Natural killer cell (primary cell): ENCODE results near the gene LRRC57. TPM values are rescaled to one million over a fixed set of nuclear protein-coding genes. Genes with fewer than 3 reads are reported as not detected.

Experiments
- ATAC-seq, 3 donors: fragments of 150-1000 bp in 2 of 3; fragments of 200-7000 bp in 1 of 3; cut with Tn5 transposase; 1 replicate in 1 of 3; 2 replicates in 2 of 3; pipeline ENCODE4 v1.10.0; 2021; ENCODE audit warnings: mild to moderate bottlenecking in 2 of 3, moderate library complexity in 2 of 3
- DNase-seq, 2 donors: peaks; one replicate each; pipeline versions ENCODE4 v3.0.0 to v3.0.0-alpha.2; 2013 to 2021; ENCODE audit warnings: mixed read lengths in 1 of 2
- H3K27ac ChIP-seq: one replicate; pipeline ENCODE4 v1.5.1; 2013; ENCODE audit warnings: mild to moderate bottlenecking, low read length
- H3K27me3 ChIP-seq: one replicate; pipeline ENCODE4 v1.6.1; 2013; ENCODE audit warnings: low read length; ENCODE audit not compliant: control insufficient read depth, insufficient read depth
- H3K36me3 ChIP-seq: one replicate; pipeline ENCODE4 v1.6.1; 2013; ENCODE audit warnings: low read length; ENCODE audit not compliant: control insufficient read depth, insufficient read depth
- H3K4me1 ChIP-seq: one replicate; pipeline ENCODE4 v1.6.1; 2013; ENCODE audit warnings: low read length; ENCODE audit not compliant: control insufficient read depth, insufficient read depth
- H3K4me3 ChIP-seq: one replicate; pipeline ENCODE4 v1.5.1; 2013; ENCODE audit warnings: low read length
- H3K9me3 ChIP-seq: one replicate; pipeline ENCODE4 v1.6.1; 2013; ENCODE audit warnings: low read length; ENCODE audit not compliant: control insufficient read depth, insufficient read depth
- H3K27ac Mint-ChIP-seq, 2 donors: one replicate each; pipeline ENCODE4 v1.8.0; 2022; ENCODE audit warnings: mild to moderate bottlenecking in 2 of 2, mixed read lengths in 2 of 2, moderate library complexity in 1 of 2
- H3K27me3 Mint-ChIP-seq, 2 donors: one replicate each; pipeline ENCODE4 v1.8.0; 2022; ENCODE audit warnings: low read depth in 2 of 2, mixed read lengths in 2 of 2
- H3K36me3 Mint-ChIP-seq: one replicate; pipeline ENCODE4 v1.8.0; 2022; ENCODE audit warnings: mixed read lengths
- H3K4me1 Mint-ChIP-seq, 2 donors: one replicate each; pipeline ENCODE4 v1.8.0; 2022; ENCODE audit warnings: mixed read lengths in 2 of 2
- H3K4me3 Mint-ChIP-seq: one replicate; pipeline ENCODE4 v1.8.0; 2022; ENCODE audit warnings: mild to moderate bottlenecking, moderate library complexity, mixed read lengths
- H3K9me3 Mint-ChIP-seq, 2 donors: one replicate each; pipeline ENCODE4 v1.8.0; 2022; ENCODE audit warnings: mixed read lengths in 2 of 2
- CTCF ChIP-seq: fragments of 200-600 bp; IDR thresholded peaks from one replicate; pipeline ENCODE4 v1.8.0; 2022; ENCODE audit warnings: antibody characterized with exemption
- WGBS: methylation state at CpG from one replicate; pipeline ENCODE4 v1.1.7; 2013; ENCODE audit warnings: missing lambda C conversion rate; ENCODE audit not compliant: insufficient coverage; 5-methylcytosine and 5-hydroxymethylcytosine counted together
- intact Hi-C: fragments of 100-400 bp; cut with micrococcal nuclease; formaldehyde crosslinking; loops from one replicate; pipeline ENCODE4 v1.14.2; 2022
- total RNA-seq, 4 donors: library from RNA; stranded (reverse); fragments of 120-200 nt in 1 of 4; gene quantifications; one replicate each; pipeline versions ENCODE4 v1.2.3 to v1.2.4, GENCODE V29; 2013 to 2022

Gene LRRC57
- total RNA-seq, 3 donors from 2014 or later (not counting 1 experiment from before 2014, with no cell fraction given), result 29.4 to 43.9 (median 29.4) TPM

- Histone ChIP-seq H3K9me3 (no peaks in the 10 kb centered on the region), H3K36me3 (no peaks in the 10 kb centered on the region), H3K4me3 (no peak overlapping the region), H3K27me3 (no peaks in the 10 kb centered on the region), H3K4me1 (peaks cover 26% of the 10 kb centered on the region), H3K27ac (no peak overlapping the region)
- Mint-ChIP-seq H3K4me3 (peak overlapping the region; percentile 18), H3K4me1 (peaks cover 50 to 60% of the 10 kb centered on the region in 2 donors), H3K27me3 (no peaks in the 10 kb centered on the region), H3K9me3 (no peaks in the 10 kb centered on the region), H3K27ac (peak overlapping the region; percentile 59 to 64), H3K36me3 (no peaks in the 10 kb centered on the region)
- TF ChIP-seq CTCF, result no peak
- WGBS, result 82% methylated on average over 6 of the region's 6 CpGs
- DNase-seq (no peak), ATAC-seq (no peak)
- intact Hi-C loops, result loop anchor here (5.0 to 10.0 kb wide), 2 partner anchors 49 to 156 kb away; partner anchors contain the start of genes HAUS2 and LRRC57
These were observed 50.2 kb downstream of the LRRC57 start for GRCh38 chr15:42498212-42499068.

- Histone ChIP-seq H3K4me1 (peaks cover 40% of the 10 kb centered on the region), H3K27me3 (no peaks in the 10 kb centered on the region), H3K27ac (peak within 1 kb of the TSS; percentile 64), H3K4me3 (peak within 1 kb of the TSS; percentile 80), H3K9me3 (no peaks in the 10 kb centered on the region), H3K36me3 (no peaks in the 10 kb centered on the region)
- no peaks in the 10 kb centered on the region for H3K9me3 Mint-ChIP-seq
- intact Hi-C loops, result loop anchor here (5.0 to 10.0 kb wide), 2 partner anchors 52 to 159 kb away; partner anchors contain the start of genes HAUS2 and LRRC57
- H3K4me3 Mint-ChIP-seq, result peak within 1 kb of the TSS; percentile 98
- no peaks in the 10 kb centered on the region for H3K36me3 Mint-ChIP-seq
- H3K4me1 Mint-ChIP-seq, result peaks cover 53 to 66% of the 10 kb centered on the region in 2 donors
- TF ChIP-seq CTCF, result no peak
- no peaks in the 10 kb centered on the region for H3K27me3 Mint-ChIP-seq
- peak; percentile 75 to 91 for DNase-seq
- 0% methylated on average over 40 of the region's 43 CpGs for WGBS
- peak; percentile 91 to 96 (median 93) for ATAC-seq
- H3K27ac Mint-ChIP-seq, result peak within 1 kb of the TSS; percentile 89 to 95
These were observed 53.0 kb downstream of the LRRC57 start, which contains the start of gene SNAP23 for GRCh38 chr15:42495361-42496212. TSS of gene SNAP23 (plus strand) at chr15:42495634. CDS start at chr15:42511847, 16,213 bp downstream.

- H3K27ac ChIP-seq, result peak overlapping the region; percentile 53
- TF ChIP-seq CTCF, result no peak
- H3K36me3 ChIP-seq, result no peaks in the 10 kb centered on the region
- WGBS, result 4% methylated on average over 9 of the region's 10 CpGs
- H3K4me3 Mint-ChIP-seq, result peak overlapping the region; percentile 98
- DNase-seq (peak in 1 of 2 donors; percentile 60), ATAC-seq (no peak)
- H3K27me3 ChIP-seq, result no peaks in the 10 kb centered on the region
- H3K9me3 Mint-ChIP-seq, result no peaks in the 10 kb centered on the region
- intact Hi-C loops, result loop anchor here (5.0 to 10.0 kb wide), 3 partner anchors 52 to 427 kb away; partner anchors contain the start of genes HAUS2, LRRC57 and TTBK2
- no peaks in the 10 kb centered on the region for H3K9me3 ChIP-seq
- H3K4me1 Mint-ChIP-seq, result peaks cover 54 to 68% of the 10 kb centered on the region in 2 donors
- H3K27me3 Mint-ChIP-seq, result no peaks in the 10 kb centered on the region
- peaks cover 42% of the 10 kb centered on the region for H3K4me1 ChIP-seq
- H3K36me3 Mint-ChIP-seq, result no peaks in the 10 kb centered on the region
- H3K4me3 ChIP-seq, result peak overlapping the region; percentile 80
- H3K27ac Mint-ChIP-seq, result peak overlapping the region; percentile 89 to 95
These were observed 53.6 kb downstream of the LRRC57 start for GRCh38 chr15:42494998-42495360.
